Right lung (tissue), 5 donors: ENCODE results near the gene MIF. TPM values are rescaled to one million over a fixed set of nuclear protein-coding genes. Genes with fewer than 3 reads are reported as not detected.
A peak's percentile ranks its signal among the peaks of the same experiment; 100 is the strongest.
"Not testable (repeated sequence)": the region's sequence is repeated elsewhere in the genome, so short reads cannot be mapped to it uniquely, and the experiment has no call there.

ENCODE experiments used
- DNase-seq, 2 donors: peaks; one replicate each; pipeline ENCODE4 v3.0.0-alpha.2; 2013
- polyA plus RNA-seq, 5 donors: library from polyadenylated mRNA; unstranded; fragments of 120-200 nt; gene quantifications; one replicate each; pipeline versions ENCODE4 v1.2.1 to v1.2.3, GENCODE V29; 2013; ENCODE audit warnings: inconsistent platforms in 1 of 5, low replicate concordance in 1 of 5; ENCODE audit not compliant: insufficient read length in 5 of 5, insufficient read depth in 1 of 5

Gene MIF
- polyA plus RNA-seq, 5 donors: 112 to 314 (median 160) TPM

- no peak for DNase-seq
Observed at GRCh38 chr22:23862103-23862502, 32.1 kb upstream of the MIF start.

DNA sequence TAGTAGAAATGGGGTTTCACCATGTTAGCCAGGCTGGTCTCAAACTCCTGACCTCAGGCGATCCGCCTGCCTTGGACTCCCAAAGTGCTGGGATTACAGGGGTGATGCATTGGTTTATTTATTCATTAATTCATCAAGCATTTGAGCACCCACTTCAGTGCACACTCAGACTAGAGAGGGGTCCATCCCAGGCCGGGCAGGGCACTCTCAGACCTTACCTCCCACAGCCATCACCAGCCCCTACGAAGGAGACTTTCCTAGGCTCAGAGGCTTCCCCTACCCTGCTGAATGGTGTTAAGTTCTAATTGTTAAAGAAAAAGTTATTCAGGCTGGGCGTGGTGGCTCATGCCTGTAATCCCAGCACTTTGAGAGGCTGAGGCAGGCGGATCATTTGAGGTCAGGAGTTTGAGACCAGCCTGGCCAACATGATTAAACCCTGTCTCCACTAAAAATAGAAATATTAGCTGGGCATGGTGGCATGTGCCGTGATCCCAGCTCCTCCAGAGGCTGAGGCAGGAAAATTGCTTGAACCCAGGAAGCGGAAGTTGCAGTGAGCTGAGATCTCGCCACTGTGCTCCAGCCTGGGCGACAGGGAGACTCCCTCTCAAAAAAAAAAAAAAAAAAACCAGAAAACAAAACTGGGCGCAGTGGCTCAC, 29.6 kb upstream of the MIF start:
- DNase-seq: not testable (repeated sequence)

DNA sequence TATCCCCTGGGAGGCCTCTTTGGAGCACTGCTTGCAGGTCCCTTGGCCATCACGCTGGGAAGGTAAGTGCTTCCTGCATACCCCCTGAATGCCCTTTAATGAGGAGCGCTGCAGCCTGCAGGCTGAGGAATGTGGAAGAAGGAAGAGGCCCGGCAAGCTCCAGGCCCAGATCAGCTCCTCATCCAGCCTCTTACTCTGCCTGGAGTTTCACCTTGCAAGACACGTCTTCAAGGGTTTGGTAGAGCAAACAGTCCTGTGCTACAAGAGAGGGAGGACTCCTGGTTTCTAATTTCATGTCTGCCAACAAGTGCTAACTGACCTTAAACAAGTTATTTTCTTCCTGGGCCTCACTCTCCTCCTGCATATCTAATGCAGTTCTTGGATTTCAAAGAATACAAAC, 25.6 kb upstream of the MIF start:
- no peak for DNase-seq

DNA sequence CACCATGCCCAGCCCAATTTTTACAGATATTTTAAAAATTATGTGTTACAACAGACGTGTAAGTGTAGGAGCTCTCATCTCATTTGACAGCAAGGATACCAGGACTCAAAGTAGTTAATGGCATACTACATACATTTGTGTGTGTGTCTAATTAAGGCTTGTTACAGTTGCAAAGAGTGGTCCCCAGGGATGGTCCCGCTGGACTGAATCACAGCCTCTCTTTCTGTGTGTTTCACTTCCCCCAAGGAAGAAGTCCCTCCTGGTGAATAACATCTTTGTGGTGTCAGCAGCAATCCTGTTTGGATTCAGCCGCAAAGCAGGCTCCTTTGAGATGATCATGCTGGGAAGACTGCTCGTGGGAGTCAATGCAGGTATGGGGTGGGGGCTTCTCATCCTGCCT, 19.3 kb upstream of the MIF start:
- no peak for DNase-seq

DNA sequence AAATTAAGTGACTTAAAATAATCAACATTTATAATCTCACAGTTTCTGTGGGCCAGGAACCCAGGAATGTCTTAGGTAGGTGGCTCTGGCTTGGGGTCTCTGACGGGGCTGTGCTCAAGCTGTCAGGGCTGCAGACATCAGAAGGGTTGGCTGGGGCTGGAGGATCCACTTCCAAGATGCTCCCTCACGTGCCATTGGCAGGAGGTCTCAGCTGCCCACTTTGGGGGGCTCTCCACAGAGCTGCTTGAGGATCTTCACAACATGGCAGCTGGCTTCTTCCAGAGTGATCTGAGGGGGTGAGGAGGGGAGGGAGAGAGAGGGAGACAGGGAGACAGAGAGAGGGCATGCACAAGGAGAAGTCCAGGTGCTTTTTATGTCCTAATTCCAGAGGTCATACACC, 18.4 kb upstream of the MIF start:
- DNase-seq: no peak

GRCh38 chr22:23877566-23877965, 16.6 kb upstream of the MIF start:
- DNase-seq: no peak

- no peak for DNase-seq
Observed at GRCh38 chr22:23878219-23878618, 16.0 kb upstream of the MIF start.

DNA sequence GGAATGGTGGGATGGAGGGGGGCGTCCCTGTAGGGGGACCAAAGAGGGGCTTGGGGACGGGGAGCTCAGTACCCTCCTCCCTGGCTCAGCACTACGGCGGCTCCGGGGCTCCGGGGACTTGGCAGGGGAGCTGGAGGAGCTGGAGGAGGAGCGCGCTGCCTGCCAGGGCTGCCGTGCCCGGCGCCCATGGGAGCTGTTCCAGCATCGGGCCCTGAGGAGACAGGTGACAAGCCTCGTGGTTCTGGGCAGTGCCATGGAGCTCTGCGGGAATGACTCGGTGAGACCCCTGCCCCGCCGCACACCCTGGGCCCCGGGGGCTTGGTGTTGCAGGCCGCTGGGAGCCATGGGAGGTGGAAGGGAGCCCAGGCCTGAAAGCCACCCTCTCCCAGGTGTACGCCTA, 11.8 kb upstream of the MIF start:
- no peak for DNase-seq

GRCh38 chr22:23883658-23884057, 10.5 kb upstream of the MIF start:
- no peak for DNase-seq

DNA sequence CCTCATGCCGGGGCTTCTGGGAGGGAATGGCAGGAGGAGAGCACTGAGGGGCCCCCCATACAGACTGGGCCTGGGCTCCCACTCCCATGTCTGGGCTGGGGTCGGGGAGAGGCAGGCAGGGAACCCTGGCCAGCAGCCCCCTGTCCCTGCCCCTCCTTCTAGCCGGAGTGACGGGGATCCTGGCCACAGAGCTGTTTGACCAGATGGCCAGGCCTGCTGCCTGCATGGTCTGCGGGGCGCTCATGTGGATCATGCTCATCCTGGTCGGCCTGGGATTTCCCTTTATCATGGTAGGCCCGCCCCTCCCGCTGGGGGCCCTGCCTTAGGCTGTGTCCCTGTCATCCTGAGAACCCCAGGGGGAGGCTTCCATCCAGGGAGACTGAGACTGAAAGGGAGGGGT, 10.0 kb upstream of the MIF start:
- no peak for DNase-seq

DNA sequence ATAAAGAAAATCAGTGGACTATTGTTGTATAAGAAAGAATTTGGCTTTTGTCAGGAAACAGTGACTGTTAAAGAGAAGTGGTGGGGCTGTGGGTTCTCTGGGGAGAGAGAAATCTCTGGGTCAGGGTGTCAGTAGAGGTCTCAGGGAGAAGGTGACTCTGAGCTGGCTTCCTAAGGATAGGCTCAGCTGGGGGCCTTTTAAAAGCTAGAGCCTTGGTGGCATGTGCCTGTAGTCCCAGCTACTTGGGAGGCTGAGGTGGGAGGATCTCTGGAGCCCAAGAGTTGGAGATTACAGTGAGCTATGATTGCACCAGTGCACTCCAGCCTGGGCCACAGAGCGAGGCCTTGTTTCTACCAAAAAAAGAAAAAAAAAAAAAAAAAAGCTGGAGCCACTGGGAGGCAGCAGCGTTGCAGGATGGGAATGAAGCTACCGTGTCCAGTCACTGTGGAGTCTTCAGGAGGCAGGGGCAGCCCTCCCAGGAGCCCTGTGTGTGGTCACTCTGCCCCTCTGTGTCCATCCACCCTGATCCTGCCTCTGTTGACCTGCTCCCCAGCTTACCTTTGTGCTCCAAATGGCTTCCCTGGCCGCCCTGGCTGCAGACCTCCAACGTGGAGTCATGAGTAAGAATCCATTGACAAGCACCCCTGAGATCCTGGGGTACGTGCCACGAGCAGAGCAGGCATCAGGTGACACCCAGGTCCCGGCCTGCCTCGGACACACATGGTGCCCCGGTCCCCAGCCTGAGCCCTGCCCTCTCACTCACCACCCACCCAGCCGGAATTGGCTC, 5.4 kb upstream of the MIF start:
- DNase-seq: no peak

- no peak for DNase-seq
Observed at GRCh38 chr22:23889620-23890019, 4.6 kb upstream of the MIF start.

GRCh38 chr22:23891726-23892125, 2.5 kb upstream of the MIF start:
- DNase-seq: no peak

- DNase-seq: no peak
Observed at GRCh38 chr22:23892130-23892529, 2.1 kb upstream of the MIF start.

GRCh38 chr22:23892706-23893105, 1.5 kb upstream of the MIF start:
- no peak for DNase-seq

GRCh38 chr22:23893121-23893944, 850 bp upstream of the MIF start:
- no peak for DNase-seq

DNA sequence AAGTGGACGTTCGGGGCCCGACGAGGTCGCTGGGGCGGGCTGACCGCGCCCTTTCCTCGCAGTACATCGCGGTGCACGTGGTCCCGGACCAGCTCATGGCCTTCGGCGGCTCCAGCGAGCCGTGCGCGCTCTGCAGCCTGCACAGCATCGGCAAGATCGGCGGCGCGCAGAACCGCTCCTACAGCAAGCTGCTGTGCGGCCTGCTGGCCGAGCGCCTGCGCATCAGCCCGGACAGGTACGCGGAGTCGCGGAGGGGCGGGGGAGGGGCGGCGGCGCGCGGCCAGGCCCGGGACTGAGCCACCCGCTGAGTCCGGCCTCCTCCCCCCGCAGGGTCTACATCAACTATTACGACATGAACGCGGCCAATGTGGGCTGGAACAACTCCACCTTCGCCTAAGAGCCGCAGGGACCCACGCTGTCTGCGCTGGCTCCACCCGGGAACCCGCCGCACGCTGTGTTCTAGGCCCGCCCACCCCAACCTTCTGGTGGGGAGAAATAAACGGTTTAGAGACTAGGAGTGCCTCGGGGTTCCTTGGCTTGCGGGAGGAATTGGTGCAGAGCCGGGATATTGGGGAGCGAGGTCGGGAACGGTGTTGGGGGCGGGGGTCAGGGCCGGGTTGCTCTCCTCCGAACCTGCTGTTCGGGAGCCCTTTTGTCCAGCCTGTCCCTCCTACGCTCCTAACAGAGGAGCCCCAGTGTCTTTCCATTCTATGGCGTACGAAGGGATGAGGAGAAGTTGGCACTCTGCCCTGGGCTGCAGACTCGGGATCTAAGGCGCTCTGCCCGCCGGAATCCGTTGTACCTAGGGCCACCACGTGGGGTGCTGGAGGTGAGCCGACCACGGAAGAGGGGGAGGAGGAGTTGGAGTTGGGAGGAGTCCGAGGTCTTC, 771 bp downstream of the MIF start:
- peak; percentile 73 to 80 for DNase-seq

DNA sequence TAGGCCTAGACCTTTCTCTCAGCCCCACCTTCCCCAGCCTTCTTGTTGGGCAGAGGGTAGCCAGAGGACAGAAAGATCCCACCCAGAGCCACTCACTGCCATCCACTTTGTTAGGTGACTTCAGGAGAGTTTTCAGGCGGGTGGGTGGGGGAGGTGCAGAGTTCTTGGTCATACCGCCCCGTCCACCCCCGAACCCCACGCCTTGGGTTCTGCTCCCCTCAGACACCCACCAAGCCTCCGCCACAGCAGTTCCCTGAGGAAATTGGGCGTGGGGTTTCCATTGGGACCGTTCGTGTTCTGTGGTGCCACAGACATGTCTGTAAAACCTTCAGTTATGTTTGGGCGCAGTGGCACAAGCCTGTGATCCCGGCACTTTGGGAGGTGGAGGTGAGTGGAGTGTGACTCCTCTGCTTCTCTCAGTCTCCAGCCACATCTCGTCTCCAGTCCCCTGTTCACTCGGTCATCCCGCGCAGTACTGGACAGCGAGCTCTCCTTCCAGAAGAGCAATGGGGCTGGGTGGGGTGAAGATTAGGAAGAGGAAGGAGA, 1.5 kb downstream of the MIF start:
- no peak for DNase-seq

- no peak for DNase-seq
Observed at GRCh38 chr22:23896166-23896522, 2.0 kb downstream of the MIF start.

DNA sequence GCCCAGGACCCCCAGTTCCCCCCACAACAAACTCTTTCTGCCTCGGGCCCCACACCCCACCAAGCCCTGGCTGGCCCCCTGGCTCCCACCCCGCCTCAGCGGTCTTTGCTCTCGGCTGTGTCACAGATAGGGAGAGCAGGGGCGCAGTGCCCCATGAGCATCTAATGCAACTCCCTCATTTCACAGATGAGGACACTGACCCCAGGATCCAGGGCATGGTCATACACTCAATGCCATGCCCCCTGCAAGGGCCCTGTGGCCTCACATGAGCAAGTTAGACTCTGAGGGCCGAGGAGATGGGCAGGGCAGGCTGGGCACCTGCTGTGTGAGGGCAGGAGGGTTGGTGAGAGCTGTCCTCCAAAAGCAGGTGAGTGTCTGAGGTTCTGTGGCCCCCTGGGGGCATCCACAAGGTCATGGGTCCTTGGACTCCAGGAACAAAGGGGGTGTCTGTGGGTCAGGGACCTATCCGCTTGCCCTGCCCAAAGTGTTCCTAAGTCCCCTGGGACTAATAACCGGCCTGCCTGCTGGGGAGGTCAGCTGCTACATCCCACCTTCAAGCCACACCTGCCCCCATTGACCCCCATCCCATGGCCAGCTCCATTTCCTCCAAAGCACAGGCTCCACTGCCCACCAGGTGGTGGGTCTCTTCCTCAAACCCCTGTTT, 2.5 kb downstream of the MIF start:
- no peak for DNase-seq

DNA sequence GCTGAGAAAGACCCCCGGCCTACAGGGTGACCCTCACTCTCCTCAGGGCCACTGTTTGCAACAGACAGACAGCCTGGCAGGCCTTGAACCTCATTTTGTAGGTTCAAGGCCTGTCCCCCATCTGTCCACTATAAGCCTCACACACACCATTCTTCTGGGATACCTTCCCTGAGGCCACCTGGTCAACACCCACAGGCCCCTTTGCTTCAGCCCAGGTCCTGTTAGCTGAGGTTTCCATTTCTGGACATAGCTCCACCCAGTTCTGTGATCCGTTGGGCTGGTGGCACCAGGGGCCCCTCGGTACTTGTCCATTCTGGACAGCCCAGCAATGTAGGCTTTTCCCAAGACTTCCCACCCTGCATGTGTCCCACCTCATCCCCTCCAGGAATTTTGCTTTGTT, 3.1 kb downstream of the MIF start:
- no peak for DNase-seq
